Measurements from ENCODE around the gene KLHL18. TPM values are rescaled to one million over a fixed set of nuclear protein-coding genes. Genes with fewer than 3 reads are reported as not detected.

KLHL18 gene
- polyA plus RNA-seq, 12 donors, result 11.3 to 19.2 (median 14.0) TPM; not detected in 1

DNA sequence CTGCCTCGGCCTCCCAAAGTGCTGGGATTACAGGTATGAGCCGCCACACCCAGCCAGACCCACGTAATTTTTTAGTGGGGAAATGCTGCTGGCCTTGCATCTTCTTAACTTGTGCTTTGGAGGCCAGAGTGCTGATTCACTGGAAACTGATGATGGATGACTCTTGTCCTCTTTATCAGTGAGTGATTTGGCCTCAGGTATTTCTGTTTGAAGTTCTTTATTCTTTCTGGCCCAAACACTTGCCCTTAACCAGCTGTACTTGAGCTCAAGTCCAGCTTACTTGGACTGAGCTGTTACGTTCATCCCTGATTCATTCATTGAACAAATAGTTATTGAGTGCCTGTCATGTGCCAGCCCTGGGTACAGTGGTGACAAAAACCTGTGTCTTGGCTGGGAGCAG, 102.3 kb downstream of the KLHL18 start:
- DNase-seq, result no peak

- DNase-seq, result no peak
Measured at GRCh38 chr3:47385796-47386195, 103.1 kb downstream of the KLHL18 start.

DNA sequence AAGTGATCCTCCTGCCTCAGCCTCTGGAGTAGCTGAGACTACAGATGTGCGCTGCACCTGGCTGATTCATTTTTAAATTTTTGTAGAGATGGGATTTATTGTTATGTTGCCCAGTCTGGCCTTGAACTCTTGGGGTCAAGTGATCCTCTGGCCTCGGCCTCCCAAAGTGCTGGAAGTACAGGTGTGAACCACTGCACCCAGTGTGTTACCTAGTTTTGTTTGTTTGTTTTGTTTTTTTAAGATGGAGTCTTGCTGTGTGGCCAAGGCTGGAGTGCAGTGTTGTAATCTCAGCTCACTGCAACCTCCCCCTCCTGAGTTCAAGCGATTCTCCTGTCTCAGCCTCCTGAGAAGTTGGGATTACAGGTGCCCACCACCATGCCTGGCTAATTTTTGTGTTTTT, 110.2 kb downstream of the KLHL18 start:
- no peak for DNase-seq

DNA sequence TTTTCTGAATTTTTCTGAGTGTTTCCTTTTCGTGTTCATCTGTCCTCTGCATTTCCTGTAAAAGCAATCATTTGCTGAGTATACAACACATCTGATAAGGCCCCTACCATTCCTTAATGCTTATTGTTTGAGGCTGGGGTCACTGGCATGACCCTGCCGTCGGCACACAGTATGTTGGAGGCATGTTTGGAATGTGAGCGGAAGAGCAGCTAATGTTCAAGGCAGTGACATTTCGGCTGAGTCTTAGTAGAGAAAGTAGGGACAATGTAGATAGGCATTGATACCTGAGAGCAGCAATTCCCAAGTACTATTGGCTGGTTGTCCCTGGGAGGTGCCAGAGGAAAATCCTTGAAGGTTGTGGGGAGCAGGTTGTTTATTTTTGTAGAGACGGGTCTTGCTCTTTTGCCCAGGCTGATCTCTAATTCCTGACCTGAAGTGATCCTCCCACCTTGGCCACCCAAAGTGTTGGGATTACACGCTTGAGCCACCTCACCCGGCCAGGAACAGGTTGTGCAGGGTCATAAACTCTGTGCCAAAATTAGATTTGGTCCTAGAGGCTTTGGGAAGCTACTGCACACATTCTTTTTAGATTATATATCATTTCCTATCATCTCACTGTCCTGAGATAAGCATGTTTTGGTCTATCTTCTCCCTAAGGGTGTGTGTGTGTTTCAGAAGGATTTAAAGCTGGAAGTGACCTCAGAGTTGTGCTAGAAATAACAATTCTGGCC, 111.6 kb downstream of the KLHL18 start:
- DNase-seq, result no peak

GRCh38 chr3:47394881-47395280, 112.1 kb downstream of the KLHL18 start:
- DNase-seq, result no peak

Other genes starting within 250 kb of the KLHL18 start
- 10 to 100 TPM; 34.7 to 54.7 (median 40.1) TPM for gene SETD2, start 118.8 kb upstream of the KLHL18 start, polyA plus RNA-seq (ENCODE audit: insufficient read length in 12 of 12)
- 1 to 10 TPM in 10 of 12 donors, not detected in 2; 4.8 to 8.9 (median 5.7) TPM for gene KIF9, start 145 bp upstream of the KLHL18 start, polyA plus RNA-seq (ENCODE audit: insufficient read length in 12 of 12)
- 10 to 100 TPM in 11 of 12 donors, not detected in 1; 17.2 to 29.4 (median 19.7) TPM for gene PTPN23, start 98.1 kb downstream of the KLHL18 start, polyA plus RNA-seq (ENCODE audit: insufficient read length in 12 of 12)
- 10 to 100 TPM in 11 of 12 donors, not detected in 1; 38.1 to 63.8 (median 50.1) TPM for gene SCAP, start 193.0 kb downstream of the KLHL18 start, polyA plus RNA-seq (ENCODE audit: insufficient read length in 12 of 12)
- gene ELP6, start 230.8 kb downstream of the KLHL18 start, polyA plus RNA-seq (ENCODE audit: insufficient read length in 12 of 12), result 10 to 100 TPM in 11 of 12 donors, not detected in 1; 22.5 to 34.9 (median 26.3) TPM

Data from muscle of arm (tissue), 12 donors.